Measurements from ENCODE around the gene AHRR.

DNA sequence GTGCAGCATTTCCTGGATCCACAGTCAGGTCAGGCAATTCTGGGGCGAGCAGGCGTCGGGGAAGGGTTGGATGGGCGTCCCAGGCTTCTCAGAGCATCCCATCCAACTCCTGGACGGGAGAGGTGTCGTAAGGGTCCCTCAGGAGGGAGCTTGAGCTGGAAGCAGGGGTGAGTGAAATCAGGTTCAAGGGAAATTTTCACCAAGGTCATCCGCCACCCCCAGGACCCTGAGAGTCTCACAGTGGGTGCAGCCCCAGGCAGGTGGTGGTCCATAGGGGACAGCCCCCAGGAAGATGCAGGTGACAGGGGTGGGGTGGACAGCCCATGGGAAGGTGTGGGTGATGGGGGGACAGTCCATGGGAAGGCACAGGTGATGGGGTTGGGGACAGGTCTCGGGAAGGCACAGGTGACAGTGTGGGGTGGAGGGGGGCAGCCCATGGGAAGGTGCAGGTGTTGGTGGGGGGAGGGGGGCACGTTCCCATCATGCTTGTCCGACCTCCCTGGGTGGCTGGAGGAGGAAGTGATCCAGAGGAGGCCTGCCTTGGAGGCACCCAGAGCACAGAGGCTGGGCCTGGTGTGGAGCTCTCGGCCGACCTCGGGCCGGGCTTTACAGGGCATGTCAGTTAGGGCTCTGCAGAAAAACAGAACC, 48.9 kb downstream of the AHRR start:
- TF ChIP-seq POLR2A (IDR thresholded peaks at IDR 0.05; ENCODE audit: low read depth, low read length): no peak
- TF ChIP-seq, protein P1, sequence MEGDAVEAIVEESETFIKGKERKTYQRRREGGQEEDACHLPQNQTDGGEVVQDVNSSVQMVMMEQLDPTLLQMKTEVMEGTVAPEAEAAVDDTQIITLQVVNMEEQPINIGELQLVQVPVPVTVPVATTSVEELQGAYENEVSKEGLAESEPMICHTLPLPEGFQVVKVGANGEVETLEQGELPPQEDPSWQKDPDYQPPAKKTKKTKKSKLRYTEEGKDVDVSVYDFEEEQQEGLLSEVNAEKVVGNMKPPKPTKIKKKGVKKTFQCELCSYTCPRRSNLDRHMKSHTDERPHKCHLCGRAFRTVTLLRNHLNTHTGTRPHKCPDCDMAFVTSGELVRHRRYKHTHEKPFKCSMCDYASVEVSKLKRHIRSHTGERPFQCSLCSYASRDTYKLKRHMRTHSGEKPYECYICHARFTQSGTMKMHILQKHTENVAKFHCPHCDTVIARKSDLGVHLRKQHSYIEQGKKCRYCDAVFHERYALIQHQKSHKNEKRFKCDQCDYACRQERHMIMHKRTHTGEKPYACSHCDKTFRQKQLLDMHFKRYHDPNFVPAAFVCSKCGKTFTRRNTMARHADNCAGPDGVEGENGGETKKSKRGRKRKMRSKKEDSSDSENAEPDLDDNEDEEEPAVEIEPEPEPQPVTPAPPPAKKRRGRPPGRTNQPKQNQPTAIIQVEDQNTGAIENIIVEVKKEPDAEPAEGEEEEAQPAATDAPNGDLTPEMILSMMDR (conservative IDR thresholded peaks at IDR 0.05; ENCODE audit: low read depth, low read length): no peak
- TF ChIP-seq, protein P2, sequence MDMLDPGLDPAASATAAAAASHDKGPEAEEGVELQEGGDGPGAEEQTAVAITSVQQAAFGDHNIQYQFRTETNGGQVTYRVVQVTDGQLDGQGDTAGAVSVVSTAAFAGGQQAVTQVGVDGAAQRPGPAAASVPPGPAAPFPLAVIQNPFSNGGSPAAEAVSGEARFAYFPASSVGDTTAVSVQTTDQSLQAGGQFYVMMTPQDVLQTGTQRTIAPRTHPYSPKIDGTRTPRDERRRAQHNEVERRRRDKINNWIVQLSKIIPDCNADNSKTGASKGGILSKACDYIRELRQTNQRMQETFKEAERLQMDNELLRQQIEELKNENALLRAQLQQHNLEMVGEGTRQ (IDR thresholded peaks at IDR 0.05; ENCODE audit: low read depth, low read length): no peak
- TF ChIP-seq FOS (IDR thresholded peaks at IDR 0.05; ENCODE audit: low read depth, low read length): no peak
- no peak for TF ChIP-seq SMC3 (IDR thresholded peaks at IDR 0.05; ENCODE audit: low read depth, low read length)
